GM18505 (cell line): Measurements from ENCODE around the gene GFOD1.

Source experiments
- ATAC-seq: cut with Tn5 transposase; IDR thresholded peaks from one replicate; pipeline ENCODE4 v1.9.1; 2021; ENCODE audit not compliant: unreplicated experiment
- POLR2A ChIP-seq: IDR thresholded peaks from 4 replicates; pipeline ENCODE4 v1.6.1; 2011; ENCODE audit warnings: borderline replicate concordance; ENCODE audit not compliant: insufficient read depth, insufficient read length; ENCODE audit errors: extremely low read depth

Gene GFOD1

DNA sequence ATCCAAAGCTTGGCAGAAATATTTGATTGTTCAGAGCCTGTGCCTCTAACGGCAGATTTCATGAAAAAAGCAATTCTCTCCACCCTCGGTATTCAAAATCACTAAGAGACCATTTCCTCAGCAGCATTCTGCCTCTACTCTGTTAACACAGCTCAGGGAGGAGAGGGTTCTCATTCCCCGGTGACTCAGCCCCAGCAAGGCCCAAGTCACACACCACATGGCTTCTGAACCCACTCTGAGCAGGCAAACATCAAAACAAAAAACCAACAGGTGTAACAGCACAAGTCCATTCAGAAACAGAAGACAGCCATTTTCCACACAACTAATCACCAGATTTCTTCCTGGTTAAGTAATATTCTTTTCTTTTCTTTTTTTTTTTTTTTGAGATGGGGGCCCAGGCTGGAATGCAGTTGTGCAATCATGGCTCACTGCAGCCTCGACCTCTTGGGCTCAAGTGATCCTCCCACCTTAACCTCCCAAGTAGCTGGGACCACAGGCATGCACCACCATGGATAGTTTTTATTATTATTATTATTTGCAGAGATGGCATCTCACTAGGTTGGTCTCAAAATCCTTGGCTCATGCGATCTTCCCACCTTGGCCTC is 55.4 kb downstream of the GFOD1 start:
- no peak for TF ChIP-seq POLR2A
- ATAC-seq, result no peak

DNA sequence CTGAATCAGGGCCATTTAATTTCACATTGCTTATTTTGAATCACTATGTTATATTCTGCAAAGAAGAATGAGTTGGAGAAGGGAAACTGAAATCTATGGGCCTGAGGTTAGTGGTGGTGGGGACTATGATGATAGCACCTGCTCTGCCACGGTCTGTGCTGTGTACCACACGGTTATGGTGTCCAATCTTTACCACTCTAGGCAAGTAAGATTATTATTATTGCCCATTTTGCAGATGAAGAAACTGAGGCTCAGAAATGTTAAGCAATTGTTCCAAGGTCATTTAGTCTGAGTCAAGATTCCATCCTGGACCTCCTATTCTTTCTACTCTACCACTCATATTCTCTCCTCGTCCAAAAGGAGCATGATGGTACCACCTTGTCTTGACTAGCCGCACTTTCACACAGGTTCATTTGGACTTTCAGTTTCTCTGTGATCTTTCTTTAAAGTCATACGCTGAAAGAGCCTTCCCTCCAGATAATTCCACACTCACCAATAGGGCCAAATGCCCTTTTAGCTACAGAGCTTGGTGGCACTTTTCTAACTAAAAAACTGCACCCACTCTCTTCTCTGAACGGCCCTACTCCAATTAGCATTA is 56.2 kb downstream of the GFOD1 start:
- TF ChIP-seq POLR2A, result peak; percentile 25
- ATAC-seq, result no peak

DNA sequence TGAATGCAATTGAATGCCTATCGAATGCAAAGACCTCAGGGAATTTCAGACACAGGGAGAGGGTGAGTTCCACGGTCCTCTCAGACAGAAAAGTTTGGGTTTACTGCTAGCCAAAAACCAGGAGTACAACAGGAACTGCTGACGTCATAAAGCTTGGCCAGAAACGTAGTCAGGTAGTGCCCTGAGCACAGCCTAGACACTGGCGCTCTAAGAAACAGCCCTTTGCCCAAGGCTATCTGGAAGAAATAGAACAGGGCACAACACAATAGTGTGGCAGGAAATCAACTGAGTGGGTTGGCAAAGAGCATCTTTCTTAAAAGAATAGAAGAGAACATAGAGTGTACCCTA is 58.0 kb downstream of the GFOD1 start:
- peak; percentile 23 for TF ChIP-seq POLR2A
- no peak for ATAC-seq

DNA sequence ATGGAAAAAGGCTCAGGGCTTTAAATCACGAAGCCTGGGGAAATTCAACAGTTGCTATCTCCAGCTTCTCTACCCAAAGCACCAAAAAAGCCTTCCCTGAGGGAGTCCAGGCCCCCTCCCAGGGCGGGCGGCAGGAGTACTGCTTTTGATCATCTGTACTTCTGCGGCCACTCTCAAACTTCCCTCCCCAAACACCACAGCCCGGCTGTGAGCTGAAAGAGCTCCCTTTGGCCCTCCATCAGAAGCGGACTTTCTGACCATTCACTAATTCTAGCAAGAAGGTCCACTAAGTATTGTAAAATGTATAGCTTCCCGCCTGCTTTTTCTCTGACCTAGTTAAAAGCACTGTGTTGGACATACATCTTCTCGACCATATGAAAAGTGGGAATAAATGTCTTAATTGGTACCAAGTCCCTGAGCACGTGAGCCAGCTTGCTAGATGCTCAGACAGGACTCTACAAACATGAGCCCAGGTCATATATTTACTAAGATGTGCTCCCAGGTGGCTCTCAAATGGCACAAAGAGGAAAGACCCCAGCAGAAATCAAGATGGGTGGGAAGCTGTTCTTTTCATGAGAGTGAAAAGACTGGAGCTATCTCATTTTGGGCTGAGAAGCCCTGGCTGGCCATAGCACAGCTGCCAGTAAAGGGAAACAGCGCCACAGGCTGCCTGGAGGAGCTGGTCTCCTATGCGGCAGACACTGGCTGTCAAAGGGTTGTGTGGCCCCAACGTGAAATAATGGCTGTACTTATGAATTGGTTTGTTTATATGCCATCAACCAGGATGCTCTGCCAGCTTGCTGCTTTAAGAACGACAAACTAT is 58.6 kb downstream of the GFOD1 start:
- TF ChIP-seq POLR2A, result no peak

DNA sequence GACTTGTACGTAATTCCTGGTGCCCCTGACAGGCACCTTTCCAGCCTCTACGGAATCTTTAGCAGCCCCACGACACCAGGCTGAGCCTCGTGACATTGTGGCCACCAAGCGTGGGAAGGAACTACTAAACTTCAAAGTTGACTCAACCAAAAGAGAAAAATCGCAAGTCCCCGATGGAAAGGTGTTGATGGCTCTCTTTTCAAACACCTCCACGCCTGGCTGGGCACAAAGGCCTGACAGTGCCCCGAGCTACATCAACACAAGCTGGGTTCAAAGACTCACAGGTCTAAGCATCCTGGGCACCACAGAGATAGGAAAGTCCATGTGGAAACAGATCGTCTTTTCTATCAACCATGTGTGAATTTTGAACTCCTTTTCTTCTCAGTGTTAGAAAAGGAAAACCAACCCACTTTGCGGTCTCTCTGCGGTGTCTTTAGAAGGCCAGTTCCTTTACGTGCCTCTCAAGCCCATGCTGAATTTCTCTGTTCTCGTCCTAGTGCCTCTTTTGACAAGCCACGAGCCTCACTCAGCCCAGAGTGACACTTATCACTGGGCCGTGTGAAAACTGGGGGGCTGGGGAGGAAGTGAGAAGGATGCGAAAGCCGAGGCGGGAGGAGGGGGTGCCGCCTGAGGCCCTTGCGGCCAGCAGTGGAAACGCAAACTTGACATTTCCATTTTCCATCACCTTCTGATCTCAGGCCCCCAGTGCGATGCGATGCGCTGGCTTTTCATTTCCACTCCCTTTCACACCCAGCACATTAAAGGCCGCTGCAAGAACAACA is 59.4 kb downstream of the GFOD1 start:
- ATAC-seq, result peak; percentile 75
- TF ChIP-seq POLR2A, result peak; percentile 49

More for the DNA sequence above, 58.6 kb downstream of the GFOD1 start:
- peak; percentile 21 for ATAC-seq

DNA sequence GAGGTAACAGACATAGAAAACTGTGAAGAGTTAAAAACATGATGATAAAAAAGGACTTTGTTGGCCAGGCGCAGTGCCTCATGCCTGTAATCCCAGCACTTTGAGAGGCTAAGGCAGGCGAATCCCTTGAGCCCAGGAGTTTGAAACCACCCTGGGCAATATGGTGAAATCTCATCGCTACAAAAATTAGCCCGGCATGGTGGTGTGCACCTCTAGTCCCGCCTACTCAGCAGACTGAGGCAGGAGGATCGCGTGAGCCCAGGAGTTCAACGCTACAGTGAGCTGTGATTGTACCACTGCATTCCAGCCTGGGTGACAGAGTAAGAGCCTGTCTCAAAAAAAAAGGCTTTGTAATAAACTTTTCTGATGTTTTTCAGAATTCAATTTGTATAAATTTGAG is 60.1 kb downstream of the GFOD1 start:
- TF ChIP-seq POLR2A, result no peak
- no peak for ATAC-seq

DNA sequence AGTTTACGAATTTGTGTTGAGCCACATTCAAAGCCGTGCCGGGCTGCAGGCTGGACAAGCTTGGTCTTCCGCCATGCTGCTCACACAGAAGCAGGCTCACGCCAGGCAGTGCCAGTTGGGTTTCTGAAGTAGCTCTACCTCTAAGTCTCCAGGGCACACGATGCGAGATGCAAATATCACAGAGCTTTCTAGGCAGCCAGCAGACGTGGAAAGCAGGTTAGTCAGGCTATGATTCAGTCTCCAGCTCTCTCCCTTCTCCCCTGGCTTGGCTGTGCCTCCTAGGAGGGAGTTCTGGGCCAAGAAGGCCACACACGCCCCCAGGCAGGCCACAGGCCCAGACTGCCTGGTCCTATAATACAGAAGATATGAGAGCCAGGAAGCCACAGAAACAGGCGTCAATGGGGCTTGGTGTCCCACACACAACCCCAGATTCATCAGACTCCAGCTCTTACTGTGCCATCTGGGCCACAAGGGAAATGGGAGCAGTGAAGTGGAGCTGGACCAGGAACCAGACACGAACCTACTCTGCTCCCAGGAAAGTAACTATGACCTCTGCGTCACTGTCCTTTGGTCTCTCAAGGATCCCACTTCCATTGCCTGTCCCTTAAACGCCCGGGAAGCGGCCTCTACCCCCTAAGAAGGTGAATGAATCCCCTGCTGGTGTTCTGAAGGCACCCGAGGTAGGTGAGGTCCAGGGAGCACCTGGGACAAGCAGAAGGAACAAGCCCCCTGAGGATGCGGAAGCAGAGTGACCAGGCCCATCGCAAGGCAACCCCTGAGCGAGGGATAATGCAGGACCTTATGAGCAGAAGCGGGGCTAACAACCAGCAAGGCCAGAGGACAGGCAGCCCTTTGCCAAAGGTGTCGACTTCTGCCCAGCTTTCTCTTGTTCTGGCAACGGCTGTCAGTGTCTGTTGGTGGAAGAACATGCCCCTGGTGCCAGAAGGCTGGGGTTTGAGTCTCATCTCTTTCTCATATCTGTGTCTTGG is 61.2 kb downstream of the GFOD1 start:
- ATAC-seq, result no peak
- no peak for TF ChIP-seq POLR2A

DNA sequence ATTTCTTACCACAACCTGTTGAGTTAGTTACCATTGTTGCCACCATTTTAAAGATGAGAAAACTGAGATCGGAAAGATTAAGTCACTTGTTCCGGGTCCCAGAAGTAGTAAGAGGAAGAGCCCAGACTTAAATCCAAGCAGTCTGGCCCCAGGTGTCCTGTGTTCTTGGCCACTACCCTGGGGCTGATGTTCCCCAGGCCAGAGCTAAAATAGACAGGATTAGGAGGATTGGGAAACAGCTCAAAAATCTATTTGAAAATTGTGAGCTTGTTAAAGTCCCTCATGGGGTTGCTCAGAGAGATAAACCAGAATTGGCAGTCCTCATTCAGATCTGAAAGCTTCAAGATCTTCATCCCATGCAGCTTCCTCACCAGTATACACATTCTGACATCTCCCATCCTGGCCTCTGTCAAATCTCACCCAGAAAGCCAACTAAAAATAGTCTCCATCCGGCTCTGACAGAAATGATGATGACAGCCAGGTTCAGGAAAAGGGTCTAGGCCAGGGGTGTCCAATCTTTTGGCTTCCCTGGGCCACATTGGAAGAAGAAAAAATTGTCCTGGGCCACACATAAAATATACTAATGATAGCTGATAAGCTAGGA is 62.0 kb downstream of the GFOD1 start:
- no peak for TF ChIP-seq POLR2A
- no peak for ATAC-seq

DNA sequence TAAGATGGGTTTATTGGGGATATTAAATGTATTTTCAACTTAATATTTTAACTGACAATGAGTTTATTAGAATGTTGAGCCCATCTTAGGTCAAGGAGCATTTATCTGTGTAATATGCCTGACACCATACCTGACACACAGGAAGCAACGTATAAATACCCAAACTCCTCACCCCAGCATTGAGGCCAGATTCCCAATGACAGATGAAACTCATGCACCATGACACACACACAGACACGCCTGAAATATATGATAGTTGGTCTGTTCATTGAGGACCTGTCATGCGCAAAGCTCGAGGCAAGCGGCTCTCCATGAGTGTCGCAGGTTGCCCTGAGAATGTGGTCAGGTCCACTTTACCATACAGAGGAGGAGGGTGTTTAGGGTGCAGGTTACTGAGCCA is 64.1 kb downstream of the GFOD1 start:
- no peak for ATAC-seq

DNA sequence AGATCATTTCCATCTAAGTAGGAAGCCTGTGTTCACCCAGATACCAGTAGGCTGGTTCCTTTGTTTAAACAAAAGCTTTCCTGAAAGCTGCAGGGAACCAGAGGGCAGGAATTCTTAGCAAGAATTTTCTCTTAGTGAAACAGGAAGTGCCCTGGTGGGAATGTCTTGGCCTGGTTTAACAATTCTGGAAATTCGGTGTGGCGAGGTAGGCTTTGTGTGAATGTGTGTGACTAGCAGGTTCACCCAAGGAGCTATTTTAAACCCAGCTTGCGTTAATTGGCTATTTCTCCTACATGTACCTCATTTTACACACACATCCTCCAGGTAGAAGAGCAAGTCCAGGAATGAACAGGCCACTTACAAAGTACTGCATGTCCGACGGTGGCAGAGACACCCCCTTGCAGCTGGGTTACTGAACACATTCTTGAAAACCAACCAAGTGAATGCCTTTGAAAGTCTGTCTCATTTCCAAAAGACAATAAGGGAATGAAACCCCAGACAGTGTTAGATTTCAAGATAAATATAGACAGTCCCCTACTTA is 64.6 kb downstream of the GFOD1 start:
- ATAC-seq, result no peak
- TF ChIP-seq POLR2A, result no peak

More for the DNA sequence above, 64.1 kb downstream of the GFOD1 start:
- TF ChIP-seq POLR2A, result no peak

DNA sequence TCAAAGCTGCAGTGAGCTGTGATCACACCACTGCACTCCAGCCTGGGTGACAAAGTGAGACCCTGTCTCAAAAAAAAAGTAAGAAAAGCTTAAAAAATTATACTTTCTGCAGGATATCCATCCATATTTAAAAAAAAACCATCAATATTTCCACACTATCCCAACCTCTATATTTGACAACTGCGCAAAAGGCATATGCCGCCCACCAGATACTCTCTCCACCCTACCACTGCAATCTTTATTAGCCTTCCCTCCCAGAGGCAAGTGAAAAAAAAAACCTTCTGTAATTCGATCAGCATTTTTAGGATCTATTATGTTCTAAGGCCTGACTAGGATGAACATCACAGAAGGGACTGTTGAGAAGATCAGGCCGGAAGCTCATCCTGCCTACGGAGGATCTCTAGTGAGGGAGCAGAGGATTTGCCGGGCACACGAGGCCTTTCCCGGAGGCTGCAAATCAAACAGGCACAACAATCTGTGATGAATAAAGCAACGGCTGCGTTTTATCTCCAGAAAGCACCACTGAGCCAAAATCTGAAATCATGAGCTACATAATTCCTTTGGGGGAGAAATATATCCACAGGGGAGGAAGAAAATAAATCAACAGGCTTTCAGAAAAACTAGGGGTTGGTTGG is 65.9 kb downstream of the GFOD1 start:
- no peak for ATAC-seq
- no peak for TF ChIP-seq POLR2A

DNA sequence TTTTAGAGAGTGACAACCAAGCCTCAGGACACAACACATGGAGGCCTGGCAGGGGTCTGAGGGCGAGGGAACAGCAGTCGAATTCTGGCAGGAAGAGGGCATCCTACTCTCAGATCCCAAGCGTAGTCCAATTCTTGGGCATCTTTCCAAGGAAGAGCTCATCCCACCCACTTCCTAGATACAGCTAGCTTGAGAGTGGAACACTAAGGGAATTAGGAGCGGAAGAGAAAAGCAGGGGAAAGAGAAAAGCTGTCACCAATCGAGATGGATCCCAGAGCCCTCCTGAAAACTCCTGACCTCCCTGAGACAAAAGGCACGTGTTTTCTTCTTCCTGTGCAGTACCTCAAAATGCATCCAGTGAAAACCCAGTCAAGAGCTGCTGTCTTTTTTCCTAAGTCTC is 67.1 kb downstream of the GFOD1 start:
- TF ChIP-seq POLR2A, result no peak
- no peak for ATAC-seq
